GM12874 (cell line): ENCODE data around the gene MFSD11.

Experiments used
- TF ChIP-seq, protein P1 (sequence below): IDR thresholded peaks from 2 replicates; pipeline ENCODE4 v1.5.1; 2011; ENCODE audit warnings: low read depth, mild to moderate bottlenecking, control low read depth, low read length, moderate library complexity; ENCODE audit not compliant: insufficient read depth

The MFSD11 gene

DNA sequence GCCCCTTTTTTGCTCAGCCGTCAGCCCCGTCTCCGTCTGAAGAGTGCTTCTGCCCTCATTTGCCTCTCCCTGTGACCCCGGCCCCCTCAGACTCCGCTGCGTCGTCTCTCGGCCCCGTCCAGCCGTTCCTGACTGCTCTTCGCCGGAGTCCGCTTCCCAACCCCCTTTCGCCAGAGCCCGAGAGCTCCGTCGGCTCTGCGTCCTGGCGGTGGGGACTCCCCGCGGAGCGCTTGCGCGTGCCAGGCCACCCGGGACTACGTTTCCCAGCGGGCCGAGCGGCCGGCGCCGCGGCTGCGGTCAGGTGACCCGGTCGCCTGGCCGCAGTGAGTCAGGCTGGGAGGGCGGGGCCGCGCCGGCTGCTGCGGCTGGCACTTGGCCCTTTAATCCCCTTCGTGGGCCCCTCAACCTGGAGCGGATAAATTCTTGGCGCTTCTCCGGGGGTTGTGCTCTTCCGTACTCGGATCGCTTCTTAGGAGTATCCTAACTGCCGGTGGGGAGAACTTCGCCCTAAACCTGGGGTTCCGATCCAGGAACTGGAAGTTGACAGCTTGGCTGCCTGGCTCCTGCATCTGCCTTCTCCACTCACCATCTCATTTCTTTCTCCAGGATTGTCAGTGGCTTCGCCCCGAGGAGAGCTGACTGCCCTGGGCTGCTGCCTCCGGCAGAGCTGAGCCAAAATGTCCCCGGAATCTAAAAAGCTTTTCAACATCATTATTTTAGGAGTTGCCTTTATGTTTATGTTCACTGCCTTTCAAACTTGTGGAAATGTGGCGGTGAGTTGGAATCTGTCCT, at the start of gene MFSD11:
TSS of gene MFSD11 (plus strand) at position 444 of the 792 bp plus-strand sequence. CDS start at position 678, 234 bp downstream.
- TF ChIP-seq, protein P1, sequence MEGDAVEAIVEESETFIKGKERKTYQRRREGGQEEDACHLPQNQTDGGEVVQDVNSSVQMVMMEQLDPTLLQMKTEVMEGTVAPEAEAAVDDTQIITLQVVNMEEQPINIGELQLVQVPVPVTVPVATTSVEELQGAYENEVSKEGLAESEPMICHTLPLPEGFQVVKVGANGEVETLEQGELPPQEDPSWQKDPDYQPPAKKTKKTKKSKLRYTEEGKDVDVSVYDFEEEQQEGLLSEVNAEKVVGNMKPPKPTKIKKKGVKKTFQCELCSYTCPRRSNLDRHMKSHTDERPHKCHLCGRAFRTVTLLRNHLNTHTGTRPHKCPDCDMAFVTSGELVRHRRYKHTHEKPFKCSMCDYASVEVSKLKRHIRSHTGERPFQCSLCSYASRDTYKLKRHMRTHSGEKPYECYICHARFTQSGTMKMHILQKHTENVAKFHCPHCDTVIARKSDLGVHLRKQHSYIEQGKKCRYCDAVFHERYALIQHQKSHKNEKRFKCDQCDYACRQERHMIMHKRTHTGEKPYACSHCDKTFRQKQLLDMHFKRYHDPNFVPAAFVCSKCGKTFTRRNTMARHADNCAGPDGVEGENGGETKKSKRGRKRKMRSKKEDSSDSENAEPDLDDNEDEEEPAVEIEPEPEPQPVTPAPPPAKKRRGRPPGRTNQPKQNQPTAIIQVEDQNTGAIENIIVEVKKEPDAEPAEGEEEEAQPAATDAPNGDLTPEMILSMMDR: no peak

DNA sequence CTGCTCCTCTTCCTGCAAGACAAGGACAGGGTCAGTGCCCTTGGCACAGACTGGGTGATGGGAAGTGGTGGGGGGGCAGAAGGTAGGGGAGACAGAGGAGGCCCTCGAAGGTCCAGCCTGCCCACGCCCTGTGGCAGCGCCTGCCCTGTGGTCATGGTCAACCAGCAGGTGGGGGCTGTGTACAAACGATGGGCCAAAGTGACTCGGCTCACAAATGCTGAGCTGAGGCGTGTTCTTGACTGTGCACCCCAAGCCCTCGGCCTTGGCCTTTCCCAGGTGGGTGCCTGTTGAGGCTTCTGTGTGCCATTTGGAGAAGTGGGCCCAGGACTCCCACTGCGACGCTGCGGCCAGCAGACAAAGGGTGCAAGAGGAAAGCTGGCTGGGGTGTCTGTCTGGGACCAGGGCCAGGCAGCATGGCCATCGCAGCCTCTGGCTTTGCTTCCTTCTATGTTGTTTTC, 49.7 kb upstream of the MFSD11 start:
- TF ChIP-seq, protein P1: no peak

DNA sequence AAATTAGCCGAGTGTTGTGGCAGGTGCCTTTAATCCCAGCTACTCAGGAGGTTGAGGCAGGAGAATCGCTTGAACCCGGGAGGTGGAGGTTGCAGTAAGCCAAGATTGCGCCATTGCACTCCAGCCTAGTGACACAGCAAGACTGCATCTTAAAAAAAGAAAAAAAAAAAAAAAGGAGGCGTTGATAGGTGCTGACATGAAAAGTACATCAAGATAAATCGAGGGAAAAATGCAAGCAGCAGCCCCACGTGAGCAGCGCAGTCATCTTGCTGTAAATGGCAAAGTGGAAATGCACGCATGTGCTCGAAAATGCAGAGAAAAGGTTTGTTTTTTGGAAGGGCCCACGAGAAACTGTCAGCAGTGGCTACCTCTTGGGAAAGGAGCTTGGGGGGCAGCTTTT, 48.1 kb upstream of the MFSD11 start:
- TF ChIP-seq, protein P1: no peak

- TF ChIP-seq, protein P1: no peak
Observed at GRCh38 chr17:76690596-76691280, 47.2 kb upstream of the MFSD11 start.

- TF ChIP-seq, protein P1: no peak
Observed at GRCh38 chr17:76691379-76692191, 46.3 kb upstream of the MFSD11 start.

DNA sequence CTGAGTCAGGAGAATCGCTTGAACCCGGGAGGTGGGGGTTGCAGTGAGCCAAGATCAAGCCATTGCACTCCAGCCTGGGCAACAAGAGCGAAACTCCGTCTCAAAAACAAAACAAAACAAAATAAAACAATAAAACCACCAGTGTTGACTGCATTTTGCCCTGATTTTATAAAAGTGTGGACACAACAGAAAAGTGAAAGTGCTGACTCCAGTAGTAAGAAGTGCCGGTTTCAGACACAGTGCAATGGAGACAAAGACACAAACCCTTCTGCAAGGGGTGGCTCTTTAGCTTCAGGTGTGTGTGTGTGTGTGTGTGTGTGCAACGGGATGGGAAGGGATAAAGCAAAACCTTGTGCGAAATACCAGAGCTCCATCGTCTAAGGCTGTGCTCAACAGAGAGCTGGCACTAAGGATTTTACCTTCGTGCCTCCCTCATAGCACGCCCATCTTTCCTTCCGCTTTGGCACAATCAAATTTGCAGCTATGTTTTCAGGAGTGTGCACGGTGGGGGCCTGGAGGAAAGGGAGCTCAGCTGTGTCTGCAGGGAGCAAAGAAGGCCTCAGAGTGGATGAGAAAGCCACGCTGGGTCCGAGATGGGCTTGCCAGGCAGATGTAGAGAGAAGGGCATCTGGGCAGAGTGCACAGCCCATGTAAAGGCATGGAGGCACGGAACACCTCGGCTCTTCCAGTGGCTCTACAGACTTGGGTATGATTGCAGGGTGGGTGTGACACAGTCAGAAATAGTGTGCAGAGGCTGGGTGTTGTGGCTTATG, 42.7 kb upstream of the MFSD11 start:
- TF ChIP-seq, protein P1: no peak
